ENCODE data around the gene ADAMTS19.

ADAMTS19 gene

DNA sequence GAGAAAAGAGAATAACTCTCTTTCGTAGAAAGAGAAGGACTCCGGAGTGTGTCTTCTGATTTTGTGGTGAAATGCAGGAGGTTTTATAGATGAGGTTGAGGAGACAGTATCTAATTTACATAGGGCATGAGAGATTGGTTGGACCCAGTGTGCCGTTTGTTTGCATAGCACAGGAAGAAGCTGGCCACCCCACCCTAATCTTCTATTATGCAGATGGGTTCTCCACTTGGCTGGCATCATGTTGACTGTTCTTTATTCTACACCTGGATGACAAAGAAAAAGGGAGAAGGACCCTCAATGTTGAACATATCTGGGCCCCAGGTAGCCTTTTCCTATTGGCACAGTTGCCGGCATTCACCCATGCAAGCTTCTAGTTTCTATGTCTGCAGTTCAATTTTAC is 264.5 kb downstream of the ADAMTS19 start:
- Mint-ChIP-seq H3K4me1 (ENCODE audit: low read depth) (no peaks in the 10 kb centered on the region), H3K9me3 (ENCODE audit: low read depth) (no peaks in the 10 kb centered on the region), H3K36me3 (no peaks in the 10 kb centered on the region), H3K27ac (no peak overlapping the region), H3K27me3 (peaks cover under 1% of the 10 kb centered on the region), H3K4me3 (no peak overlapping the region)

DNA sequence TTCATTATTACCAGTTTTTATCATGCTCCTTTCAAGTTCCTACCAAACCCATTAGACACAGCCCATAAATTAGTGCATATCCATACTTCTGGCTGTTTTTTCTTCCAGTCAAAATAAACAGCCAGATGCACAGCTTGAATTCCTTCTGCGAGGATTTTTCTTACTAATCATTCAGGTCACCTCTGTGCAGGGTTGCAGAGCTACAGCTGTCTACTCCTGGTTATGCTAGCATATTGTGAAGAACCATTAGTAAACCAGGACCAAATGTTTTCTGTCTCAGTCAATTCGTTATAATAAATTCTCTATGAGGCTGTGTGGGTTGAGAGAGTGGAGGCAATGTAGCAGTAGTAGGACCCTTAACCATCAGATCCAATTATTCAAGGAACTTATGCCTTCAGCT is 279.7 kb downstream of the ADAMTS19 start:
- Mint-ChIP-seq H3K9me3 (ENCODE audit: low read depth) (no peaks in the 10 kb centered on the region), H3K27me3 (no peaks in the 10 kb centered on the region), H3K27ac (no peak overlapping the region), H3K4me3 (no peak overlapping the region), H3K36me3 (no peaks in the 10 kb centered on the region), H3K4me1 (ENCODE audit: low read depth) (no peaks in the 10 kb centered on the region)

GRCh38 chr5:129743541-129744187 is 283.6 kb downstream of the ADAMTS19 start:
- Mint-ChIP-seq H3K27me3 (no peaks in the 10 kb centered on the region), H3K36me3 (no peaks in the 10 kb centered on the region), H3K27ac (no peak overlapping the region), H3K4me3 (no peak overlapping the region), H3K9me3 (ENCODE audit: low read depth) (no peaks in the 10 kb centered on the region), H3K4me1 (ENCODE audit: low read depth) (no peaks in the 10 kb centered on the region)

DNA sequence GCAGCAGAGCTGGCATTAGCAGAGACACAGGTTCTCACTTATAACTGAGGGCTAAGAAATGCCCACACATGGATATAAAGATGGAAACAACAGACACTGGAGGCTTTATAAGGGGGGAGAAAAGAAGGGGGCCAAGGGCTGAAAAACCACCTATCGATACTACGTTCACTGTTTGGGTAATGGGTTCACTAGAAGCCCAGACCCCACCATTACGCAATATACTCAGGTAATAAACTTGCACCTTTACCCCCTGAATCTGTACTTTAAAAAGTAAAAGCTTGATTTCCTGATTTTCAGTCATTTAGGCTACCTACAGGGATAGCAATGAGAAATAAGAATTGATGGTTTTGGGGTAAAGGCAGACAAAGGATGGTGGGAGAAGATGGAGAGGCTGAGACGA is 285.9 kb downstream of the ADAMTS19 start:
- Mint-ChIP-seq H3K27ac (no peak overlapping the region), H3K9me3 (ENCODE audit: low read depth) (no peaks in the 10 kb centered on the region), H3K27me3 (no peaks in the 10 kb centered on the region)

GRCh38 chr5:129746876-129747275 is 286.8 kb downstream of the ADAMTS19 start:
- no peak overlapping the region for H3K27ac Mint-ChIP-seq
- no peaks in the 10 kb centered on the region for H3K36me3 Mint-ChIP-seq
- no peak overlapping the region for H3K4me3 Mint-ChIP-seq
- H3K27me3 Mint-ChIP-seq = no peaks in the 10 kb centered on the region
- no peaks in the 10 kb centered on the region for H3K9me3 Mint-ChIP-seq (ENCODE audit: low read depth)
- H3K4me1 Mint-ChIP-seq (ENCODE audit: low read depth) = no peaks in the 10 kb centered on the region

More for the DNA sequence above, 285.9 kb downstream of the ADAMTS19 start:
- Mint-ChIP-seq H3K36me3 (no peaks in the 10 kb centered on the region), H3K4me1 (ENCODE audit: low read depth) (no peaks in the 10 kb centered on the region), H3K4me3 (no peak overlapping the region)

DNA sequence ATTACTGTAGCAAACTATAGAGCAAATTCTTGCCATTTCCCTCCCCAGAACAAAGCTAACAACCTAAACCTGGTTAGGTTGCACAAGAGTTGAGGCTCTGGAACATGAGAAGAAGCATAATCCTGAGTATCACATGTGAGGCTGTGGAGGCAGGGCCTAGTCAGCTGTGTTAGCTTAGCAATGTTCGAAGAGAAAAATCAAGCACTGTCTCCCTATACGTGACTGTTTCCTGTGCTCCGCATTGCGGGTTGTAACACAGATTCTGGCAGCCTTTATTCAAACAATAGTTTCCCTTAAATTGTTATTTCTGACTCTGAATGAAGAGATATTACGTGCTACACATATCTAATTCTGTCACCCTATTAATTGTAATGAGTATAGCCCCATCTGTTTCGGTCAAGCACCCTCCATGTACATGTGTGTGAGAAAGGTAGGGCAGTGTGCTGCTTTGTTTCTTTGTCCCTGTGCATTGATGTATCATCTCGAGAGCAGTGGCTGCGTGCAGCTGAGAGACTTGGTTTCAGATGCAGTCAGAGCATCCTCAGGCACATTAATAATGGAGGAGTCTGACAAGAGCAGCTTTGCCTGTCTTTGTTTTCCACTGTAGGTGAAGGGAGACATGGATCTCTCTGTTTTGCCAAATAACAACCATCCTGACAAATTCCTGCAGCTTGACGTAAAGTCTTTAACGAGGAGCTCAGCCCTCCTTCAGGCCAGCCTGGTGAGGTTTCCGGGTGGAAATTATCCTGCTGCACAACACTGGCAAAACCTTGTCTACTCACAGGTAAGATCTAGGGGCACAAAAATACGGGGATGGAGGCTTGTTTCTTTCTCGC is 287.7 kb downstream of the ADAMTS19 start, which contains the start of gene MINAR2:
MINAR2 (plus strand) TSS at position 523 of the 836 bp plus-strand sequence; CDS start at position 620, 97 bp downstream.
- Mint-ChIP-seq H3K36me3 (no peaks in the 10 kb centered on the region), H3K27me3 (no peaks in the 10 kb centered on the region), H3K9me3 (ENCODE audit: low read depth) (no peaks in the 10 kb centered on the region), H3K4me1 (ENCODE audit: low read depth) (no peaks in the 10 kb centered on the region), H3K27ac (no peak within 1 kb of the TSS), H3K4me3 (no peak within 1 kb of the TSS)

DNA sequence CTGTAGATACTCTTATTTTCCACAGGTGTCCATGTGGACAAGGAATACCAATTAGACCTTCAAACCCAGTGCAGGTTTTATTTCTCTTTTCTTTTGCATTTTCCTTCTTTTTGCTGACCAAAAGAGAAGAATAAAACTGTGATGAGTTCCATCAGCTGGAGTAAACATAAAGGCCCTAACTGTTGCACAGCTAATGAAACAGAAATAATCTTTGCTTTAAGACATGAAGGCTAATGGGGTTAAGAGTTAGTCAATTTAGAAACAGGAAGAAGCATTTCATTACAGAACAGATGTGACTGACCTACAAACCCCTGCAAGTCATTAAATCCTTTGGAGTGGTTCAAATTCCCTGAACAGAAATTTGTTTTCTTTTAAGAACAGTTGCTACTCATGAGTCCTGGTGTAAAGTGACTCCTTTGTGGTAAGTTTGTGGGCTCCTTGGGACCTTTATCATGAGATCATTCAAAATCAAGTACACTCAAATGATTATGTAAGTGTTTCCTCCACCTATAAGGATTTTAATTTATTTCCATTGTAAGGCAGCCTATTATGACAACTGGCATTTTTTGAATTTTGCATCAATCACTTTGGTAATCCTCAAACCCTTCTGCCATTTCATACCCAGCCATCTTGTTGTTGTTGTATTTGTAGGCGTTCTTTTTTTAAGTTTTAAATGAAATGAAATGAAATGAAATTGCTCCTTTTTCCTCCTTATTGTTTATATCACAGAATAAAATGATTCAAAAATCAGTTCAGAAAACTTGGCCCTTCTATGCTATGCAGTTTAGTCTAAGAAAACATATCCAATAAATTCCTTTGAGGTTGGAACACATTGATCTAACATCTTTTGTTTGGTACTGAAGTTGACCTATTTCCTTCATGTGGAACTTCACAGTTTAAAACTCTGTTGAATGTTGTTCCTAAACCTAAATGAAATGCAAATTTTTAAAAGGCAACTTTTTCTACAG is 289.1 kb downstream of the ADAMTS19 start:
- Mint-ChIP-seq H3K9me3 (ENCODE audit: low read depth) (no peaks in the 10 kb centered on the region), H3K36me3 (no peaks in the 10 kb centered on the region)

DNA sequence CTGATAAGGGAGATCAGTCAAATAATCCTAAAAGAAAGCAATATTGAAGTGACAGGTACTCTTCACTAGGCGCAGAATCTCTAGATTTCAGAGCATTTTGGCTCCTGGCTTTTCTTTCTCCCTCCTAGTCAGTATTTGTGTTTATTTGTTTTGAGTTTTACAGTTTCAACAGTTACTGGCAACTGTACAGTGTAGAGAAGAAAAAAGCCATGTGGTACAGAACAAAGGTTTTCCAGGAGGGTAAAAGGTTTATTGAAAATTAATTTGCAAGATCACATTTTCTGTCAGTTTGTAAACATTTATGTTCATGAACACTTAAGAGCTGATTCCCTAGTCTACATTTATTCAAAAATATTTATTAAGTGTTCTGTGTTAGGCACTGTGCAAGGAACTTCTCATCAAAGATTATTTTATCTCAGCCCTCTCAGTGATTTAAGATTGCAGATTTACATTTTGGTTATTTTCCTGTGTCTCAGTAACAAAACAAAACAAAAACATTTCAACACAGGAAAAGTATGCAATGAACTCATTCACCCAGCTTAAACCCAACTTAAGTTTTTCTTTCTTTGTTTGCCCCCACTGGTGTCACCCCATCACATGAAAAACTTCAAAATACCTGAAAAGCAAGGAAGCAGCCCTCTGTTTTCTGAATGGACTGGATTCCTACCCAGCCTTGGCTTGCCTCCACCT is 300.7 kb downstream of the ADAMTS19 start:
- no peaks in the 10 kb centered on the region for H3K4me1 Mint-ChIP-seq (ENCODE audit: low read depth)
- H3K27ac Mint-ChIP-seq = no peak overlapping the region
- no peak overlapping the region for H3K4me3 Mint-ChIP-seq
- peaks cover 2% of the 10 kb centered on the region for H3K27me3 Mint-ChIP-seq
- no peaks in the 10 kb centered on the region for H3K36me3 Mint-ChIP-seq
- H3K9me3 Mint-ChIP-seq (ENCODE audit: low read depth) = no peaks in the 10 kb centered on the region

More for the DNA sequence above, 289.1 kb downstream of the ADAMTS19 start:
- no peaks in the 10 kb centered on the region for H3K4me1 Mint-ChIP-seq (ENCODE audit: low read depth)
- no peak overlapping the region for H3K27ac Mint-ChIP-seq
- no peaks in the 10 kb centered on the region for H3K27me3 Mint-ChIP-seq
- no peak overlapping the region for H3K4me3 Mint-ChIP-seq

DNA sequence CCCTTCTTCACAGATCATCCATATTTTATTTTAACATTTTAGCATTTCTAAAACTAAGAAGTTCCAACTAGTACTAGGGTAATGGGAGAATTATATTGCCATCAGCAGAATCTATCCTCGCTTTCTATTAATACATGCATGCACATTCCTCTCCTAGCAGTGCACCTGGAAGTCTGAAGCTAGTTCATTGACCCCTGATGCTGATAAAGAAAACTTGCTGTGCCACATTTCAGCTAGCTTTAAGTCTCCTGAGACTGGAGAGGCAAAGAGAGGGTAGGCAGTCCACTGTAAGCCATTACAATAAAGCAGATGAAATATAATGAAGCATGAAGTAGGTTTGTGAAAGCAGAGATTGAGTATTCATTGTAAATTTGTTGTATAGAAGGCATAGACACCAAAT is 303.6 kb downstream of the ADAMTS19 start:
- Mint-ChIP-seq H3K27me3 (no peaks in the 10 kb centered on the region), H3K9me3 (ENCODE audit: low read depth) (no peaks in the 10 kb centered on the region), H3K4me3 (no peak overlapping the region), H3K27ac (no peak overlapping the region), H3K36me3 (no peaks in the 10 kb centered on the region), H3K4me1 (ENCODE audit: low read depth) (peaks cover 2% of the 10 kb centered on the region)

GRCh38 chr5:129766798-129767197 is 306.7 kb downstream of the ADAMTS19 start:
- no peaks in the 10 kb centered on the region for H3K9me3 Mint-ChIP-seq (ENCODE audit: low read depth)
- H3K4me1 Mint-ChIP-seq (ENCODE audit: low read depth) = peaks cover 4% of the 10 kb centered on the region
- H3K27me3 Mint-ChIP-seq = no peaks in the 10 kb centered on the region
- no peak overlapping the region for H3K4me3 Mint-ChIP-seq
- H3K27ac Mint-ChIP-seq = no peak overlapping the region
- no peaks in the 10 kb centered on the region for H3K36me3 Mint-ChIP-seq

GRCh38 chr5:129767927-129768380 is 307.9 kb downstream of the ADAMTS19 start:
- Mint-ChIP-seq H3K4me3 (no peak overlapping the region), H3K27me3 (no peaks in the 10 kb centered on the region), H3K9me3 (ENCODE audit: low read depth) (no peaks in the 10 kb centered on the region), H3K36me3 (no peaks in the 10 kb centered on the region), H3K4me1 (ENCODE audit: low read depth) (peaks cover 4% of the 10 kb centered on the region), H3K27ac (no peak overlapping the region)

DNA sequence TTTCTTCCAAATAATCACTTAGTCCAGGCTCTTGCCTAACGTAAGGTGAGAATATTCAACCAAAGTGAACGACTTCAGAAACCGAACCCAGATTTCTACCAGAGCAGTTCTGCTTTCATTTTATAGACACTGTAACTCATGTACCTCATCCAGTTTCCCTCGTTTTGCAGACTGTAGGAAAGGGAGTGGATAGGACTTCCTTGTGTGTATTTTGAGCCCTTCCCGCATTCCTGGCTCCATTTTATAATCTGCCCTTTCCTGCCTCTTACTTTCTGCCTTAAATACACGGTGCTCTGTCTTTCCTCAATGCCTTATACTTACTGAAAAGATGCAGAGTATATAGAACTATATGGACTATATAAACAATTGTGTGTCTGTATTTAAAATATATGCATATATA is 308.6 kb downstream of the ADAMTS19 start:
- peaks cover 4% of the 10 kb centered on the region for H3K4me1 Mint-ChIP-seq (ENCODE audit: low read depth)
- no peak overlapping the region for H3K4me3 Mint-ChIP-seq
- no peaks in the 10 kb centered on the region for H3K27me3 Mint-ChIP-seq
- H3K36me3 Mint-ChIP-seq = no peaks in the 10 kb centered on the region
- H3K9me3 Mint-ChIP-seq (ENCODE audit: low read depth) = no peaks in the 10 kb centered on the region
- no peak overlapping the region for H3K27ac Mint-ChIP-seq

DNA sequence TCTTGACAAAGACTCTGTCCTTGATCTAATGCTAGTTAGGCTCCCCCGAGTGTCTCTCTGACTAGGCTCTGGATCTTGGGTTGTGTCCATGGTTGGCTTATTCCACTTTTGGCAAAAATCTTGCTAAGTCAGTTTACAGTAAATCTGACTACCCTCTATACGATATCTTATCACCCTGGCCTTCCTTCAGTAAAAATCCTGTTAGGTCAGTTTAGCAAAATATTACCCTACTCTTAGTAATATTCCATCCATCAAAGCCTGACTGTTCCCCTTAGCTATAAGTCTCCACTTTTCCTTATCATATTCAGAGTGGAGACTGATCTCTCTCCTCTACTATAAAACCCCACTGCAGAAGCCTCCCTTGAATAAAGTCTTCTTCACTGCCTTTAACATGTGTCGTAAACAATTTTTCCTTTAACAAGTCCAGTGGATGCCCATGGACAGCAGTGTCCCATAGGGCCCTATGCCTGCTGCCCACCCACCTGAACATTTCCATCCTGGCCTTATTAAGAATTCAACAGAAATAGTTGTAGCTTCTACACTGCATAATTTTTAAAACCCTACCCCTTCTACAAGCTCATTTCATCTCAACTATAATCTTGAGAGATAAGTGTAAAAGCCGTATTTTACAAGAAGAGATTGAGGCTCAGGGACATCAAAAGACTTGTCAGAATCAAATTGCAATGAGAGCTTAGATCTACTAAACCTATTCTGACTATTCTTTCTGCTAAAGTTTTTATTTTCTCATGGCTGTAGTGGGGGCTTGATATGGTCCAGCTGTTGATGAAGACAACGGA is 310.1 kb downstream of the ADAMTS19 start:
- H3K4me1 Mint-ChIP-seq (ENCODE audit: low read depth) = peaks cover 4% of the 10 kb centered on the region
- no peaks in the 10 kb centered on the region for H3K9me3 Mint-ChIP-seq (ENCODE audit: low read depth)
- H3K36me3 Mint-ChIP-seq = no peaks in the 10 kb centered on the region
- H3K27ac Mint-ChIP-seq = no peak overlapping the region
- no peaks in the 10 kb centered on the region for H3K27me3 Mint-ChIP-seq
- H3K4me3 Mint-ChIP-seq = no peak overlapping the region

Measured in activated naive CD8-positive, alpha-beta T cell (primary cell).